ENCODE results near the gene KASH5. TPM values are rescaled to one million over a fixed set of nuclear protein-coding genes. Genes with fewer than 3 reads are reported as not detected.

KASH5 gene
- total and polyA plus RNA-seq, 2 of the 13 experiments (the other 11 are each of a cell fraction or from before 2014, with no cell fraction given), result not detected

- TF ChIP-seq TRAFD1 (CRISPR knock-in tag; IDR thresholded peaks at IDR 0.05; ENCODE audit: borderline replicate concordance) (peak; percentile 82; the same call in 1 of the 2 replicates), ZNF556 (CRISPR knock-in tag; IDR thresholded peaks at IDR 0.05; ENCODE audit: borderline replicate concordance) (no peak), ZIK1 (CRISPR knock-in tag; IDR thresholded peaks at IDR 0.05; ENCODE audit: borderline replicate concordance, low read depth) (peak; percentile 53; the same call in 1 of the 2 replicates), ETV5 (CRISPR knock-in tag; IDR thresholded peaks at IDR 0.05; ENCODE audit: borderline replicate concordance) (peak; percentile 65; the same call in 1 of the 2 replicates), ZNF580 (CRISPR knock-in tag; IDR thresholded peaks at IDR 0.05; ENCODE audit: borderline replicate concordance, low read depth) (peak; percentile 41), ZNF343 (CRISPR knock-in tag; IDR thresholded peaks at IDR 0.05) (no peak), ETV6 (CRISPR knock-in tag; conservative IDR thresholded peaks at IDR 0.05) (no peak), SMC3 (IDR thresholded peaks at IDR 0.05; ENCODE audit: low read length) (no peak), DBP (CRISPR knock-in tag; IDR thresholded peaks at IDR 0.05; ENCODE audit: not compliant biosample characterization) (no peak), ZNF552 (CRISPR knock-in tag; IDR thresholded peaks at IDR 0.05; ENCODE audit: borderline replicate concordance) (0 out of 2 replicates have a peak, but pooled peaks have one; percentile 77), ZNF431 (CRISPR knock-in tag; IDR thresholded peaks at IDR 0.05; ENCODE audit: borderline replicate concordance, low read depth) (peak; percentile 35; the same call in 1 of the 2 replicates), ZBTB49 (CRISPR knock-in tag; IDR thresholded peaks at IDR 0.05; ENCODE audit: borderline replicate concordance) (no peak), ZNF30 (CRISPR knock-in tag; IDR thresholded peaks at IDR 0.05) (no peak), HNF1B (CRISPR knock-in tag; IDR thresholded peaks at IDR 0.05) (peak; percentile 88), HINFP (CRISPR knock-in tag; IDR thresholded peaks at IDR 0.05; ENCODE audit: low read depth) (no peak), ZBTB33 (CRISPR knock-in tag; IDR thresholded peaks at IDR 0.05) (no peak)
These were observed 65.1 kb downstream of the KASH5 start, which contains the start of gene ALDH16A1 (continued) for GRCh38 chr19:49453013-49453756.

All from HepG2 (cell line).